ENCODE measurements around the gene SCN2A.

DNA sequence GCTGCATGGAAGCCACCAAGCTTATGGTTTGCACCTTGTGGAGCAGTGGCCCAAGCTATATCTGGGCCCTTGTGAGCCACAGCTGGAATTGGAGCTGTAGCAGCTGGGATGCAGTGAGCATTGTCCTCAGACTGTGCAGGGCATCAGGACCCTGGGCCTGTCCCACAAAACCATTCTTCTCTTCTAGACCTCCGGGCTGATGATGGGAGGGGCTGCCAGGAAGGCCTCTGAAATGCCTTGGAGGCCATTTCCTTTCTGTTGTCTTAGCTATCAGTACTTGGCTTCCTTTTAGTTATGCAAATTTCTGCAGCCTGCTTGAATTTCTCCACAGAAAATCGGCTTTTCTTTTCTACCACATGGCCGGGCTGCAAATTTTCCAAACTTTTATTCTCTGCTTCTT, 183.9 kb downstream of the SCN2A start:
- TF ChIP-seq POLR2AphosphoS5 (IDR thresholded peaks at IDR 0.05; ENCODE audit: borderline replicate concordance, low read depth, low read length), result no peak
- no peak for TF ChIP-seq EZH2 (IDR thresholded peaks at IDR 0.05)

Measured in SK-N-MC (cell line).